GM19035 (cell line): ENCODE measurements around the gene GARIN5A.
"Not testable (repeated sequence)": the region's sequence is repeated elsewhere in the genome, so short reads cannot be mapped to it uniquely, and the experiment has no call there.

Source experiments
- ATAC-seq: cut with Tn5 transposase; IDR thresholded peaks from one replicate; pipeline ENCODE4 v1.9.1; 2021; ENCODE audit not compliant: unreplicated experiment

Gene GARIN5A

DNA sequence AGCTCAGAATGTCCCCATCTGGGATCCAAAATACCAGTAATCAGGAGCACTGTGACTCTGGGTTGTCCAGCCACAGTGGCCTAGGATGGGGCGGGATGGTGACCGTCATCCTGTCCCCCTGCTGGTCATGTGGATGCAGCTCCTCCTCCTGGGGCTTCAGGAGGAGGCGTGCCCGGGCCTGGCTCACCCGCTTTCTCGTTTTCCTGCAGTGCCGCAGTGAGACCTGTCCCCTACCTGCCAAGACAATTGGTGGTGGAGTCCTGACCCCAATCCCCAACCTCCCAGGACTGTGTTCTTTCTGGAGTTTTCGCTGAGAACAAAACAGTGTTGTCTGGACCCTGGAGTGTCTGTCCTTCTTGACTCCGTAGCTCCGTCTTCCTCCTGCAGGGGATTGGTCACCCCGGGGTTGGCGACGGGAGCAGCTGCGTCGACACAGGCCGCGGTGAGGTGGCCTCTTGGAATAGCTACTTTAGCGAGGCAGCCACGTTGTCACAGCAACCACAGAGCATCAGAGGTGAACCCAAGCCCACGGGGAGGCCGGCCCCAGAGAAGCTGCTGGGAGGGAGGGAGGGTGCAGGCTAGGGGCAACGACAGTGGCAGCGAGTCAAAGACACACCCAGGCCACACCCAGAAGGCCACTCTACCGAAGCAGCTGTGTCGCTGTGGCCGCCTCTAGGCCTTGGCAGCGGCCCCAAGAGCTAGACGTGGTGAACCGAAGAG, 10.5 kb downstream of the GARIN5A start:
- ATAC-seq = no peak

DNA sequence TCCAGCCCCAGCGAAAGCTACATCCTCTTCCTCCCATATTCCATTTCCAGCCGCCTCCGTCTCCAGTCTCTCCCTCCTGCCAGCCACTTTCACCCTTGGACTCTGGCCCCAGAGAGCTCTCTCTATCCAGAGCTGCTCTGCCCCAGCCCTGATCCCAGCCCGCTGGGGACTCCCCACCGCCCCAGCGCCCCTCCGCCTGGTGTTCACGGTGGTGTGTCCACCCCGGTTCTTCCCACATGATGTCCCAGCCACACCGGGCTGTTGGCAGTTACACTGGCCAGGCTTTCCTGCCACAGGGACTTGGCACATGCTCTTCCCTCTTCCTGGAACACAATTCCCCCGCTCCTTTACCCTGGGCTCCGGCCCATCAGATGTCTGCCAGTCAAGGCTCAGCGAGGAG, 11.6 kb downstream of the GARIN5A start:
- no peak for ATAC-seq

DNA sequence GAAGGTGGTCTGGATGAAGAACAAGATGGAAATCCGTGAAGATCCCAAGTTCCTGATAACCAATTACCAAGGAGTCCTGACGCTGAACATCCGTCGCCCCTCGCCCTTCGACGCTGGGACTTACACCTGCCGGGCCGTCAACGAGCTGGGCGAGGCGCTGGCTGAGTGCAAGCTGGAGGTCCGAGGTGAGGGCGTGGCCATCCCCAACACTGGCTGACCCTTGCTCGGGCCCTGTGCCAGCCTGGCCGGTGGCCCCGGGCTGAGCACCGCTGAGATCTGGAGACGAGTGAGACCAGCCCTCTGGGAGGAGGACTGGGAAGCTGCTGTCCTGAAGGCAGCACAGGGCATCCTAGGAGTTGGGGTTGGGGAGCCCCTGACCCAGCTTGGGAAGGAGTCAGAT, 12.3 kb downstream of the GARIN5A start:
- no peak for ATAC-seq

DNA sequence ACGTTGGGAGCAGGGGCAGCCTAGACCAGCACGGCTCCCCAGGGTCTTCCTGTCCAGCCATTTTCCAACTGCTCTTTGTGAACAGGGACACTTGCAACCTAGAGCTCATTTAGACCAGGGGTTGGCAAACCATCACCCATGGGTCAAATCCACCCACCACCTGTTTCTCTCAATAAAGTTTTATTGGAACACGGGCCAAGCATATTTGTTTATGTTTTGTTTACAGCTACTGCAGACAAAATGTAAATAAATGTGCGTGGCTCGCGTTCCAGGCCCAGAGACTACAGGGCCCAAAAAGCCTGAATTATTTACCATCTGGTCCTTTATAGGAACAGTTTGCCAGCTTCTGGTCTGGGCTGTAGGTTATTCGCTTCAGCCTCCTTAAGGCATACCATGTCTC, 13.7 kb downstream of the GARIN5A start:
- no peak for ATAC-seq

DNA sequence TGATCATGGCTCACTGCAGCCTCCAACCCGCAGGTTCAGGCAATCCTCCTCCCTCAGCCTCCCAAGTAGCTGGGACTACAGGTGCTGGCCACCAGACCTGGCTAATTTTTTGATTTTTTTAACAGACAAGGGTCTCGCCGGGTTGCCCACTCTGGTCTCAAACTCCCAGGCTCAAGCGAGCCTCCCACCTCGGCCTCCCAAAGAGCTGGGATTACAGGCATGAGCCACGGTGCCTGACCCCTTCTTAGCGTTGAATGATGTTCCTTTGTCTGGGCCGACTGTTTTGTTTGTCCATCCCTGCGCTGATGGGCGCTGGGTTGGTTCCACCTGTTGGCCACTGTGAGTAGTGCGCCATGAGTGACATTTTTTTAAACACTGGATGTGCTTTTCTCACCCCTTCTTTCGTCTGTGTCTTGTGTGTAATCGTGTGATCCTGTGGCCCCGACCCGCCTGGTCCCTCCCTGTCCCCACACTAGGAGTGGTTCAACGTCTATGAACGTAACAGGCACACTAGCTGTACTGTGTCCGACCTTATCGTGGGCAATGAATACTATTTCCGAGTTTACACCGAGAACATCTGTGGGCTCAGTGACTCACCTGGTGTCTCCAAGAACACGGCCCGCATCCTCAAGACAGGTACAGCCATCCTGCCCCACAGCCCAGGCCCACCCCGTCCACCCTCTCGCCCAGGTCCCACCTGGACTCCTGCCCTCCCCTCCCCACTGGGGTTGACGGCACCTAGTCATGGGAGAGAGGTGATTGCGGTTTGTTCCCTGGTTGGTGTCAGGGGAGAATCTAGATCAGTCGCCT, 15.4 kb downstream of the GARIN5A start:
- peak; percentile 56 for ATAC-seq

DNA sequence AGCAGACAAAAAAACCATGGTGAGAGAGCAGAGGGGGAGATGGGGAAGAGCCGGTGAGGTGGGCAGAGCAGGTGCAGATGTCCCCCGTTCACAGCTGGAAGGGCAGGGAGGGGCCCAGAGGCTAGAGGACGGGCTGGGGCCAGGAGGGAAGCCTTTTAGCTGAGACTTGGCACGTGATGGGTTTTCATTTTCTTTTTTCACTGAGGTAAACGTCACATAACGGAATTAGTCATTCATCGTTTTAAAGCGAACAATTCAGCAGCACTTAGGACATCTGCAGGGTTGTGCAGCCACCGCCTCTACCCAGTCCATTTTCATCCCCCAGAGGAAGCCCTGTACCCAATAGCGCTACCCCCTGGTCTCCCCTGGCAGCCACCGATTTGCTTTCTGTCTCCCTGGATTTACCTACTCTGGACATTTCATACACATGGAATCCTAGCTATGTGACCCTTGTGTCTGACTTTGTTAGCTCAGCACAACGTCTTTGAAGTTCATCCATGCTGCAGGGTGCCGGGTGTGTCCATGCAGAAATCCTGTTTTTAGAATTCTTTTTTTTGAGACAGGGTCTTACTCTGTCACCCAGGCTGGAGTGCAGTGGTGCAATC, 16.4 kb downstream of the GARIN5A start:
- no peak for ATAC-seq

DNA sequence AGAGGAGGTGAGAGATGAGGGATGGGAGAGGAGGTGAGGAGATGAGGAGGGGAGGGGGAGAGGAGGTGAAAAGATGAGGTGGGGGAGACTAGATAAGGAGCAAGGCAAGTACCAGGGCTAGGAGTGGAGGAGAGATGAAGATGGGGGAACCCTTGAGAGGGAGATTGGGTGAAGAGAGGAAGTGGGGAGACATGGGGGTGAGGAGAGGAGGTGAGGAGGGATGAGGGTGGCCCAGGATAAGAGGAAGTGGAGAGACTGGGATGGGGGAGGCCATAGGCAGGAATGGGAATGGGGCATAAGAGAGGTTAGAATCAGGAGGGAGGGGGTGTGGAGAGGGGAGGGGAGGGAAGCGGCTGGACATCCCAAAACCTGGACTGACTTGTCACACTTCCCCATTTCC, 17.0 kb downstream of the GARIN5A start:
- ATAC-seq = no peak

DNA sequence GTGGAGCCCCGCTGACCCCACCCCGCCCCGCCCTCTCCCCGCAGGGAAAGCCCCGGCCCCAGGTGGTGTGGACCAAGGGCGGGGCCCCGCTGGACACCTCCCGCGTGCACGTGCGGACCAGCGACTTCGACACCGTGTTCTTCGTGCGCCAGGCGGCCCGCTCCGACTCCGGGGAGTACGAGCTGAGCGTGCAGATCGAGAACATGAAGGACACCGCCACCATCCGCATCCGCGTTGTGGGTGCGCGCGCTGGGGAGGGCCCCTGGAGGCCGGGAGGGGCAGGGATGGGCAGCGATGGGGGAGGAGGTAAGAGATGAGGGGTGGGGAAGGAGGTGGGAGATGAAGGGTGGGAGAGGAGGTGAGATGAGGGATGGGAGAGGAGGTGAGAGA, 17.6 kb downstream of the GARIN5A start:
- ATAC-seq = no peak

DNA sequence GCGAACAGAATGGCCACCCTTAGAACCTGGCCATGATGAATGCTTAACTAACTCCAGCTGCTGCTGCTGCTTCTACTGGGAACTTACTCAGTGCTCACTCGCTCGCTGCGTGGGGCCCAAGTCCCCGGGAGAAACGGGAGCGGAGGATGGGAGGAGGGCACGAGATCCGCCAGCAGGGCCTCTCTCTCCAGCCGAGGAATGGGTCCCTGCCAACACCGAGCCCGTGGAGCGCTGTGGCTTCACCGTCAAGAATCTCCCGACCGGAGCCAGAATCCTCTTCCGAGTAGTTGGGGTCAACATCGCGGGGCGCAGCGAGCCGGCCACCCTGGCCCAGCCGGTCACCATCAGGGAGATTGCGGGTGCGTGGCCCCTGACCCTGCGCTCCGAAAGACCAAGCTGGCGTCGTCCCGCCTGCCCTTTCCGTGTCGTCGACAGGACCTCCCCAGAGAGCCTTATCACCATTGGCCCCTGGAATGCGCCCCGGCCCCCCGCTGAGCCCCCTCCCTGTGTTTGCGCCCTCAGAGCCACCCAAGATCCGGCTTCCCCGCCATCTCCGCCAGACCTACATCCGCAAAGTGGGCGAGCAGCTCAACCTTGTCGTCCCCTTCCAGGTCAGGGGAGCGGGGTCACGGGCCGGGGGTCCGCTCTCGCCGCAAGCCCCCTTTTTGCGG, 18.1 kb downstream of the GARIN5A start:
- no peak for ATAC-seq

DNA sequence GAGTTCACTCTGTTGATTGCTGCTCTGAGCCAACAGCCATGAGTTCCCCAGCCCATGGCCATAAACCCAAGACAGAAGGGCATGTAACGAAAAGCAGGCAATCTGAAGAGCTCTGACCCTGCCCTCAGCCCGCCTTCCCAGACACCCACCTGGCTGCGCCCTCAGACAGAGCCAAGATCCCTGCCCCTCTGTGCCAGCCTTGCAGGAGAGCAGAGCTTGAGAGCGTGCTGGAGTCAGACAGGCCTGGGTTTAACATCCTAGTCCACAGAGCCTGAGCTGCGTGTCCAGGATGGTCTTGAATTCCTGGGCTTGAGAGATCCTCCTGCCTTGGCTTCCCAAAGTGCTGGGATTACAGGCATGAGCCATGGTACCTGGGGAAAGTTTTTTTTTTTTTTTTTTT, 19.3 kb downstream of the GARIN5A start:
- ATAC-seq = no peak

DNA sequence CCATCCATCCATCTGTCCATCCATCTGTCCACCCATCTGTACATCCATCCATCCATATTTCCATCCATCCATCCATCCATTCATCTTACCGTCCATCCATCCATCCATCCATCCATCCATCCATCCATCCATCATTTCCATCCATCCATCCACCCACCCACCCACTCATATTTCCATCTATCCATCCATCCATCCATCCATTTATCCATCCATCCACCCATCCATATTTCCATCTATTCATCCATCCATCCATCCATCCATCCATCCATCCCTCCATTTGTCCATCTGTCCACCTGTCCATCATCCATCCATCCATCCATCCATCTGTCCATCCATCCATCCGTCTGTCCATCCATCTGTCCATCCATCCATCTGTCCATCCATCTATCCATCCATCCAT, 20.7 kb downstream of the GARIN5A start:
- no peak for ATAC-seq

DNA sequence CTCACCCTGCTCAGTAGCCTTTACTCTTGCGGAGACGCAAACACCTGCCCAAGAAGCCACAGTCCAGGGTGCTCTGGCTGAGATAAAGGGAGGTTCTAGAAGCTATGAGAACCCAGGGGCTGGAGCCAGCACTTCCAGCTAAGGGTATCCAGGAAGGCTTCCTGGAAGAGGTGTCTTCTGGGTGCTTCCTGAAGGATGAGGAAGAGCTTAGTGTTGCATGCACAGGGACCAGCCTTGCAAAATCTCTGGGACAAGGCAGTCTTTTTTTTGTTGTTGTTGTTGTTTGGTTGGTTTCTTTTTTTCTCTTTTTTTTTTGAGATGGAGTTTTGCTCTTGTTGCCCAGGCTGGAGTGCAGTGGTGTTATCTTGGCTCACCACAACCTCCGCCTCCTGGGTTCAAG, 23.4 kb downstream of the GARIN5A start:
- no peak for ATAC-seq

DNA sequence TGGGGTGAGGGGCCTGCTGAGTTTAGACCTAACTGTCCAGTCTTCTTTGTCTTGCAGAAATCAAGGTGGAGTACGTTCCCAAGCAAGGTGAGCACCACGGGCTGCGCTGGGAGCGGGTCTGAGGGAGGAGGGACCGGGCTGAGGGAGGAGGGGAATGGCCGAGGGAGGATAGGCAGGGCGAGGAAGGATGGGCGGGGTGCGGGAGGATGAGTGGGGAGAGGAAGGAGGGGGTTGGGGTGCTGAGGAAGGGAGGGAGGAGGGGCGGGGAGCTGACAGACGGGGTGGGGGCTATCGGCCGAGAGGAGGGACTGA, 25.5 kb downstream of the GARIN5A start:
- no peak for ATAC-seq

DNA sequence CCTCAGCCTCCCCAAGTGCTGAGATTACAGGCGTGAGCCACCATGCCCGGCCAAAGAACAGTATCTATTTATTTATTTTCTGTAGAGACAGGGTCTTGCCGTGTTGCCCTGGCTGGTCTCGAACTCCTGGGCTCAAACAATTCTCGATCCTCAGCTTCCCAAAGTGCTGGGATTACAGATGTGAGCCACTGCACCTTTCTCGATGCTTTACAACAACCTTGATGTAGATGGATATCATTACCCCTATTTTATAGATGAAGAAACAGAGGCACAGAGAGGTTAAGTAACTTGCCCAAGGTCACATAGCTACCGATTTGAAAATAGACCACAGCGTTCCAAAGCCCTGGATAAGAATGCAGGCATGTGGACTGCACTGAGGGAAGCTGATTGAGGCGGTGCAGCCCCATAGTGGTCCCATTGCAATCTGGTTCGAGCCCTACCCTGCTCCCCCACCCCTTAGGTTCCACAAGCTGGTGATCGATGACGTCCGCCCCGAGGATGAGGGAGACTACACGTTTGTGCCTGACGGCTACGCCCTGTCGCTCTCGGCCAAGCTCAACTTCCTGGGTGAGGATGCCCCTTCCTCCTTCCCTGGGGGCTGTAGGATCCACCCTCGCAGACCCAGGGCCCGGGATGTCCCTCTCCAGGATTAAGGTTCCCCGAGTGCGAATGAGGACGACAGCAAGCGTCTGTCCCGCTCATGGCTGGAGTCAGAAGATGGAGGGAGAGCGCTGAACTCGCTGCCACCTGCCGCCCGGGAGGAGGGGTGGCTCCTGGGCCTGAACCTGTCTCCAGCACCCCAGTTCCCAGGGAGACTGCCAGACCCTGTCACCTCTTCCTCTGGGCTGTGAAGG, 26.1 kb downstream of the GARIN5A start:
- ATAC-seq = no peak

DNA sequence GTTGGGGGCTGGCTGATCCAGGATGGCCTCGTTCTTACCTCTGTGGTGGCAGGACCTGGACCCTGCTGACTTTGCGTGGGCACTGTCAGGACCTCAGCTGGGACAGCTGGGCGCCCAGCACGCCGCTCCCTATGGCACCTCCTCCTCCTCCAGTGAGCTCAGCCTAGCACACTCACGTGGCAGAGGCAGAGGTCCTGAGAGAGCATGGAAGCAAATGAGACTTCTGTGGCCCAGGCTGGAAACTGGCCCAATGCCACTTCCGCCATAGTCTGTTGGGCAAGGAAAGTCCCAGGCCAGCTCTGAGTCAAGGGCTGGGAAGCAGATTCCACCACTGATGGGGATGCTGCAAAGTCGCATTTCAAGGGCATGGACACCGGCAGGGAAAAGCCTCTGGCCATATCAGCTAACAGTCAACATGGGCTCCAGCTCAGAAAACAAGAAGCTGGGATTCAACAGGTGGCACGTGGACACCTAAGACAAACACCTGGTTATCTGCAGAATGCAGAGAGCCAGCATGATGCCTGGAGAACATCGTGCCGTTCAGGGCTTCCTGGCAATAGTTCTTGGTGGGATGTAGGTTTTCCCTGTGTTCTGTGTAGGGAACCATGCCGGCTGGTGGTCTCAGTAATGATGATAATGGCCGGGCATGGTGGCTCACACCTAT, 27.3 kb downstream of the GARIN5A start:
- ATAC-seq = no peak

DNA sequence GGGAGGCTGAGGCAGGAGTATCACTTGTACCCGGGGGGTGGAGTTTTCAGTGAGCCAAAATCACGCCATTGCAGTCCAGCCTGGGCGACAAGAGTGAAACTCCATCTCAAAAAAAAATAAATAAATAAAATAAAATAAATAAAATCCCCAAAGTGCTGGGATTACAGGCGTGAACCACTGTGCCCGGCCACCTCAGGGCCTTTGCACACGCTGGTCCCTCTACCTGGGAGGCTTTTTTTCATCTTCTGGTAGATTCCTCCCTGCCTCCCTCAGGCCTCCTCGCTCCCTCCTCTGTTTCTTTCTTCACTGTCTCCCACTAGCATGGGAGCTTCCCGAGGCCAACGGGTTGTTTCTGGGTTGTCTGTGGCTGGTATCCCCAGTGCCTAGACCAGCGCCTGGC, 28.9 kb downstream of the GARIN5A start:
- no peak for ATAC-seq

DNA sequence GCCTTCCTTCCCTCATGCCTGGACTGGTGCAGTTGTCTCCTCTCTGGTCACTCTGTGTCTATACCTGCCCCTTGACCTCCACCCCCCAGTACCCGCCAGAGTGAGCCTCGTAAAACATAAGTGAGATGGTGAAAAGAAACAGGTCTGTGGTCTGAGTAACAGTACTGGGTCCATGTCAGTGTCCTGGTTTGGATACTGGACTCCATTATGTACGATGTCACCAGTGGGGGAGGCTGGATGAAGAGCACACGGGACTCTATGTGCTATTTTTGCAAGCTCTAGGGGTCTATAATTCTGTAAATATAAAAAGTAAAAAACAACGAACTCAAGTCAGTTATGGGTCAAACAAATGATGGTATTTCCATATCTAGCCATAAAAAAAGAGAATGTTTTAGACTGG, 29.6 kb downstream of the GARIN5A start:
- no peak for ATAC-seq

DNA sequence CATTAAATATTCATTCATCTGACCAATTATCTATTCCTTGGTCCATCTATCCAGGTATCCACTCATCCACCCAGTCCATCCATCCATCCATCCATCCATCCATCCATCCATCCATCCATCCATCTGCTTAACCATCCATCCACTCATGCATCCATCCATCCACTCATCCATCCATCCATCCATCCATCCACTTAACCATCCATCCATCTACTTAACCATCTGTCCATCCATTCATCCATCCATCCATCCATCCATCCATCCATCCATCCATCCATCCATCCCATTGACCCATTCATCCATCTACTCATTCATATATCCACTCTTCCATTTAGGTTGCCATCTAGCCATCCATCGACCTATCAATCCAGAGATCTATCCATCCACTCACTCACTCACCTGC, 32.6 kb downstream of the GARIN5A start:
- ATAC-seq = no peak

DNA sequence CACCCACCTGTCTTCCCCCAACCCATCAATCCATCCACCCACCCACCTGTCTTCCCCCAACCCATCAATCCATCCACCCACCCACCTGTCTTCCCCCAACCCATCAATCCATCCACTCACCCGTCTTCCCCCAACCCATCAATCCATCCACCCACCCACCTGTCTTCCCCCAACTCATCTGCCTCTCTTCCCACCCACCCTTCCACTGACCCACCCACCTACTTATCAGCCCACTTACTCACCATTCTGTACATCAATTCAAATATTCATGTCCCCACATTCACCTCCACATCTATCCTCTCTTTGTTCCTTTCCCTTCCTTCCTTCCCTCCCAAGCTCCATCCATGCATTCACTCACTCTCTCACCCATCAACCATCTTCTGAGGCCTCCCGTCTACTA, 37.5 kb downstream of the GARIN5A start:
- ATAC-seq = not testable (repeated sequence)

DNA sequence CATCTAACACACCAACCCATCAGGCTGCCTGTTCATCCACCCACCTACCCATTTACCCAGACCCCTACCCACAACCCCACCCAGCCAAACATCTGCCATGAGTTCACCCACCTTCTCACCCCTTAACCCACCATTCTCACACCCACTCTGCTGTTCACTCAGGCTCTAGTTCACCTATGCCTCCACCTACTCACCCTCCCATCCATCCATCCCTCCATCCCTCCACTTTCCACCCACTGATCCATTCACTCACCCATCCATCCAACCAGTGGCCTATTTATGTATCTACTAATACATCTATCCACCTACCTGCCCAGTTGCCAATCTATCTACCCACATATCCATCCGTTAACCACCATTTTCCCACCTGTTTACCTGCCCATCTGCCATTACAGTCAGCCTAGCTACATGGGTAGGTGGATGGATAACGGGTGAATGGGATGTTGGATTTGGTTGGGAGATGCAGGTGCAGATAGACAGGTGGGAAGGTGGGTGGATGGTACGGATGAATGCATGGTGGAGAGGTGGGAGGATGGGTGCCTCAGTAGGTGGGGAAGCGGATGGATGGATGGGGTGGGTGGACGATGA, 38.7 kb downstream of the GARIN5A start:
- ATAC-seq = no peak
